Heart left ventricle (tissue), 13 donors: Measurements from ENCODE around the gene YIPF6.
A peak's percentile ranks its signal among the peaks of the same experiment; 100 is the strongest.

Experiments used
- POLR2A ChIP-seq, 2 donors: fragments of 450-650 bp; IDR thresholded peaks; one replicate each; pipeline ENCODE4 v1.6.1; 2017; ENCODE audit warnings: antibody characterized with exemption in 2 of 2, mild to moderate bottlenecking in 2 of 2, moderate library complexity in 2 of 2
- TF ChIP-seq, protein P1 (sequence below), 12 donors: fragments of 200-600 bp; sonication (generic) in 4 of 12; IDR thresholded peaks; one replicate each; pipeline versions ENCODE4 v1.5.0 to v1.8.0; 2018 to 2022; ENCODE audit warnings: antibody characterized with exemption in 12 of 12, mild to moderate bottlenecking in 5 of 12
- donor health status: ischemic (EF 13 %, LVEDD 7.1; RV severe dilation, severe dysfunction).
- donor health status: DM: no; HTN: yes; CAD: no.
- donor health status: DM: no; HTN: no; CAD: no.
- donor health status: ischemic (EF 25% LVEDD 6.9; RV normal size, moderate dysfunction).
- donor health status: ischemic (EF 25% LVEDD 5.7; RV mildly dilated, moderate dysfunction).
- donor health status: ischemic (EF 35%, LVEDD 5.7; RV mildly dilated, moderate dysfunction).
- donor health status: nonischemic (EF 11% LVEDD 7.7; RV severe dilation, severe dysfunction).
- donor health status: DM: yes; HTN: yes; CAD: no.
- donor health status: PGD.
- donor health status: ischemic (EF 29% LVEDD 5.4; RV normal size, mild dysfunction).
- donor health status: nonischemic (EF 23%, LVEDD 6.1; RV moderate dilation, normal function).

- no peak for TF ChIP-seq POLR2A (IDR thresholded peaks at IDR 0.05)
- TF ChIP-seq, protein P1, sequence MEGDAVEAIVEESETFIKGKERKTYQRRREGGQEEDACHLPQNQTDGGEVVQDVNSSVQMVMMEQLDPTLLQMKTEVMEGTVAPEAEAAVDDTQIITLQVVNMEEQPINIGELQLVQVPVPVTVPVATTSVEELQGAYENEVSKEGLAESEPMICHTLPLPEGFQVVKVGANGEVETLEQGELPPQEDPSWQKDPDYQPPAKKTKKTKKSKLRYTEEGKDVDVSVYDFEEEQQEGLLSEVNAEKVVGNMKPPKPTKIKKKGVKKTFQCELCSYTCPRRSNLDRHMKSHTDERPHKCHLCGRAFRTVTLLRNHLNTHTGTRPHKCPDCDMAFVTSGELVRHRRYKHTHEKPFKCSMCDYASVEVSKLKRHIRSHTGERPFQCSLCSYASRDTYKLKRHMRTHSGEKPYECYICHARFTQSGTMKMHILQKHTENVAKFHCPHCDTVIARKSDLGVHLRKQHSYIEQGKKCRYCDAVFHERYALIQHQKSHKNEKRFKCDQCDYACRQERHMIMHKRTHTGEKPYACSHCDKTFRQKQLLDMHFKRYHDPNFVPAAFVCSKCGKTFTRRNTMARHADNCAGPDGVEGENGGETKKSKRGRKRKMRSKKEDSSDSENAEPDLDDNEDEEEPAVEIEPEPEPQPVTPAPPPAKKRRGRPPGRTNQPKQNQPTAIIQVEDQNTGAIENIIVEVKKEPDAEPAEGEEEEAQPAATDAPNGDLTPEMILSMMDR (IDR thresholded peaks at IDR 0.05), result peak in 6 of 12 donors; percentile 12 to 42 (median 24)
Observed at GRCh38 chrX:68490644-68491043, 8.2 kb upstream of the YIPF6 start.
